Loucy (cell line): ENCODE results near the gene UFC1.

Source experiments
- H2AFZ ChIP-seq: fragments of 200-600 bp; sonication (generic); 2 replicates; pipeline ENCODE4 v1.6.0; 2016; ENCODE audit warnings: antibody characterized with exemption, mild to moderate bottlenecking, low read length, moderate library complexity
- H3F3A ChIP-seq: fragments of 200-600 bp; 2 replicates; pipeline ENCODE4 v1.6.0; 2016; ENCODE audit warnings: antibody characterized with exemption, low read depth, mild to moderate bottlenecking
- H3K27me3 ChIP-seq: fragments of 200-600 bp; sonication (generic); 2 replicates; pipeline ENCODE4 v1.6.1; 2014; ENCODE audit warnings: low read length, mild to moderate bottlenecking; ENCODE audit not compliant: insufficient read depth, poor library complexity, severe bottlenecking
- H3K36me3 ChIP-seq: fragments of 200-600 bp; sonication (generic); 2 replicates; pipeline ENCODE4 v1.6.1; 2016; ENCODE audit warnings: low read length; ENCODE audit not compliant: insufficient read depth
- H3K4me1 ChIP-seq: fragments of 200-600 bp; sonication (generic); 2 replicates; pipeline ENCODE4 v1.5.1; 2014; ENCODE audit warnings: low read length, mild to moderate bottlenecking; ENCODE audit not compliant: insufficient read depth, poor library complexity, severe bottlenecking
- H3K4me2 ChIP-seq: fragments of 200-600 bp; sonication (generic); 2 replicates; pipeline ENCODE4 v1.6.0; 2014; ENCODE audit warnings: antibody characterized with exemption, low read length, low read depth, mild to moderate bottlenecking; ENCODE audit not compliant: poor library complexity, severe bottlenecking
- H3K4me3 ChIP-seq: fragments of 200-600 bp; sonication (generic); 2 replicates; pipeline ENCODE4 v1.5.1; 2014; ENCODE audit warnings: low read length, mild to moderate bottlenecking, mixed read lengths; ENCODE audit not compliant: poor library complexity, severe bottlenecking
- H3K79me2 ChIP-seq: fragments of 200-600 bp; sonication (generic); 2 replicates; pipeline ENCODE4 v1.6.1; 2014; ENCODE audit warnings: low read length; ENCODE audit not compliant: insufficient read depth
- H3K9ac ChIP-seq: fragments of 200-600 bp; sonication (generic); 2 replicates; pipeline ENCODE4 v1.6.0; 2014; ENCODE audit warnings: mild to moderate bottlenecking, low read depth, low read length, moderate library complexity; ENCODE audit not compliant: poor library complexity, severe bottlenecking
- H3K9me2 ChIP-seq: fragments of 200-600 bp; sonication (generic); replicated peaks from 2 replicates; pipeline ENCODE4 v1.6.1; 2016; ENCODE audit warnings: low read depth, low read length, mixed read lengths
- H3K9me3 ChIP-seq: fragments of 200-600 bp; sonication (generic); 2 replicates; pipeline ENCODE4 v1.6.1; 2014; ENCODE audit warnings: mild to moderate bottlenecking, antibody characterized with exemption, low read length, low read depth; ENCODE audit not compliant: insufficient read depth
- H4K20me1 ChIP-seq: fragments of 200-600 bp; sonication (generic); 2 replicates; pipeline ENCODE4 v1.6.0; 2014; ENCODE audit warnings: antibody characterized with exemption, low read length, mild to moderate bottlenecking; ENCODE audit not compliant: insufficient read depth, poor library complexity, severe bottlenecking
- EZH2phosphoT487 ChIP-seq: fragments of 200-600 bp; IDR thresholded peaks from 2 replicates; pipeline ENCODE4 v1.6.1; 2018; ENCODE audit warnings: antibody characterized with exemption, mild to moderate bottlenecking, moderate library complexity, borderline replicate concordance
- TF ChIP-seq, protein P1 (sequence below): fragments of 200-600 bp; sonication (generic); conservative IDR thresholded peaks from 2 replicates; pipeline ENCODE4 v1.5.1; 2014; ENCODE audit warnings: mild to moderate bottlenecking, antibody characterized with exemption, low read length

The UFC1 gene

DNA sequence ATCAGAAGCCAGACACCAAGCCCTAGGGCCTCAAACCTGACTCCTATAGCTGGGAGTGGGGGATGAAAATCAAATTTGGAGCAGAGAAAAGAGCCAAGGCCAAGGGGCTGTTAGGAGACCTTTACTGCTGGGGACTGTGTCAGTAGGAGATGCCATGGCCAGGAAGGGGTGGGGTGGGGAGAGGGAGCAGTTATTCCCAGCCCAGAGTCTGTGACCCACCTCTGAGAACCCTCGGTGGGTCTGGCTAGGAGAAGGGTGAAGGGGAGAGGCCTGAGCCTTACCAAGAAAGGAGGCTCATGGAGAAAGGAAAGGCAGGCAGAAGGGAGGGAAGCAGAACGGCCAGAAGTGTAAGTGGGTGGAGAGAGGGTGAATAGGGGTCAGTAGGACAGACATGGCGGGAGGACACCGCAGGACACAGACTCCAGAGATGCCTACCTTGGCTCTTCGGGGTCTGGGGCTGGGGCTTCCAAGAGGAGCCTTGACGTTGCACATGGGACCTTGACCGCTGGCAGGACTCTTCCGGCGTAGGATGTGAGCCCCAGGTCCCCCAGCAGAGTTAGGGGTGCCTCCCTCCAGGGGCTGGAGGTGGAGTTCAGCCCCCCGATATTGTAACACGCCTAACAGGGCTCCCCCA lies 43.9 kb downstream of the UFC1 start:
- Histone ChIP-seq H3K4me3 (no peak overlapping the region), H4K20me1 (no peaks in the 10 kb centered on the region), H2AFZ (no peak overlapping the region), H3K9ac (no peak overlapping the region), H3K36me3 (no peaks in the 10 kb centered on the region), H3K4me1 (peaks cover 16% of the 10 kb centered on the region), H3K9me3 (no peaks in the 10 kb centered on the region), H3K79me2 (peaks cover 5% of the 10 kb centered on the region), H3K4me2 (no peak overlapping the region), H3F3A (no peaks in the 10 kb centered on the region), H3K27me3 (no peaks in the 10 kb centered on the region), H3K9me2 (no peaks in the 10 kb centered on the region)
- no peak for TF ChIP-seq EZH2phosphoT487
- TF ChIP-seq, protein P1, sequence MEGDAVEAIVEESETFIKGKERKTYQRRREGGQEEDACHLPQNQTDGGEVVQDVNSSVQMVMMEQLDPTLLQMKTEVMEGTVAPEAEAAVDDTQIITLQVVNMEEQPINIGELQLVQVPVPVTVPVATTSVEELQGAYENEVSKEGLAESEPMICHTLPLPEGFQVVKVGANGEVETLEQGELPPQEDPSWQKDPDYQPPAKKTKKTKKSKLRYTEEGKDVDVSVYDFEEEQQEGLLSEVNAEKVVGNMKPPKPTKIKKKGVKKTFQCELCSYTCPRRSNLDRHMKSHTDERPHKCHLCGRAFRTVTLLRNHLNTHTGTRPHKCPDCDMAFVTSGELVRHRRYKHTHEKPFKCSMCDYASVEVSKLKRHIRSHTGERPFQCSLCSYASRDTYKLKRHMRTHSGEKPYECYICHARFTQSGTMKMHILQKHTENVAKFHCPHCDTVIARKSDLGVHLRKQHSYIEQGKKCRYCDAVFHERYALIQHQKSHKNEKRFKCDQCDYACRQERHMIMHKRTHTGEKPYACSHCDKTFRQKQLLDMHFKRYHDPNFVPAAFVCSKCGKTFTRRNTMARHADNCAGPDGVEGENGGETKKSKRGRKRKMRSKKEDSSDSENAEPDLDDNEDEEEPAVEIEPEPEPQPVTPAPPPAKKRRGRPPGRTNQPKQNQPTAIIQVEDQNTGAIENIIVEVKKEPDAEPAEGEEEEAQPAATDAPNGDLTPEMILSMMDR = no peak

DNA sequence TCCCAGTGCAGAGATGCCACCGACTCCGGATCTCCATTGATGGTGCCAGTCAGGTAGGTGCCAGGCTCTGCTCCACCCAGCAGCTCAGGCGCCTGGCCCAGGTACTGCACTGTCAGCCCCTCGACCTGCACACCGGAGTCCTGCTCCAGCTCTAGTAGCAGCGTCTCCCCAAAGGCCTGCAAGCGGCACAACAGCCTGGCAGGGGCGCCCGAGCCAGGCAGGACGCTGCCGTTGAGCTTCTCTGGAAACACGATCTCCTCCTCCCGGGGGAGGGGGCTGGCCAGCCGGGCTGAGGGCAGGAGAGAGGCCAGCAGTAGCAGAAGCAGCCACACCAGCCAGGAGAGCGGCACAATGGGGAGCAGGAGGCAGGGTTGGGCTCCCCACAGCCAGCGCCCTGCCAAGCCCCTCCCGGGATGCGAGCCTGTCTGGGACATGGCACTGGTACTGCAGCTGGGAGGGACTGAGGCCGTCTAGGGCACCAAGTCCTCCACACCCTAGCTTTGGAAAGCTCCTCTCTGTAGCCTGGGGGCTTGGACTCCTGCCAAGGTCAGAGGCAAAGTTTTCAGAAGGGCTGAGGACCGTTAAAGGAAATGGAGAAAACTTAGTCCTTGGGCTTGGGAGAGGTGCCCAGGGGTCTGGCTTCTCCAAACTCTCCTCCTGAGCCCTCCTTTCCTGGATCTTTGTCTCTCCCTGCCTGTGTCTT lies 44.6 kb downstream of the UFC1 start:
- H3K9ac ChIP-seq = no peak overlapping the region
- no peak overlapping the region for H3K4me2 ChIP-seq
- H3F3A ChIP-seq = no peaks in the 10 kb centered on the region
- no peaks in the 10 kb centered on the region for H3K27me3 ChIP-seq
- no peak overlapping the region; the same call in 1 of the 2 replicates for H2AFZ ChIP-seq
- TF ChIP-seq EZH2phosphoT487 = no peak
- TF ChIP-seq, protein P1 = no peak
- peaks cover 19% of the 10 kb centered on the region for H3K4me1 ChIP-seq
- H3K36me3 ChIP-seq = no peaks in the 10 kb centered on the region
- H3K9me3 ChIP-seq = no peaks in the 10 kb centered on the region
- no peaks in the 10 kb centered on the region for H4K20me1 ChIP-seq
- no peak overlapping the region for H3K4me3 ChIP-seq
- H3K79me2 ChIP-seq = peaks cover 11% of the 10 kb centered on the region
- no peaks in the 10 kb centered on the region for H3K9me2 ChIP-seq

DNA sequence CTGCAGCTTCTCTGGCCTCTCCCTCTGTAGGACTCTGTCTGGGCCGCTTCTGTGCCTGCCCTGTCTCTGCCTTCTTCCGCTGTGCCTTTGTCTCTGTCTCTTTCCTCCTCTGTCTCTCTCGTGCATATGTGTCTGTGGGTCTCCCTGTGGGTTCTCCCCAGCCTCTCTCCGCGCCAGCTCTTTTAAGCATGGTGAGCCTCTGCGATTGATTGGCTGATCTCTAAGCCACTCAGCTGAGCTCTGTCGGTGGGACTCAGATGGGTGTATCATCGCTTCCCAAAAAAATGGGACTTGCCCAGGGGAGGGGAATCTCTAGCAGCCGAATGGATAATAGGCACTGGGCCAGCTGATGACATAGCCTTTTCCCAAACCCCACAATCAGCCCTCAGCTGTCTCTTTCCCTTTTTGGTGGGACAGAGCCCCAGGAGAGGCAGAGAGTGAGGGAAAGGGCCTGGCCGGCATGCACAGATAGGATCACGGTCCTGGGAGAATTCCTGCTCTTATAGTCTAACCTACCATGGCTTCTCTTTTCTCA lies 45.2 kb downstream of the UFC1 start, which contains the start of gene ADAMTS4:
TSS of gene ADAMTS4 (minus strand) at position 158 of the 535 bp plus-strand sequence. CDS start 427 bp downstream, outside the sequence.
- no peak for TF ChIP-seq EZH2phosphoT487
- TF ChIP-seq, protein P1 = no peak
- no peaks in the 10 kb centered on the region for H4K20me1 ChIP-seq
- peaks cover 18% of the 10 kb centered on the region for H3K79me2 ChIP-seq
- no peaks in the 10 kb centered on the region for H3K27me3 ChIP-seq
- no peaks in the 10 kb centered on the region for H3K9me2 ChIP-seq
- no peak within 1 kb of the TSS for H3K9ac ChIP-seq
- H3K4me3 ChIP-seq = no peak within 1 kb of the TSS
- H3K9me3 ChIP-seq = no peaks in the 10 kb centered on the region
- H3K36me3 ChIP-seq = no peaks in the 10 kb centered on the region
- no peak within 1 kb of the TSS; the same call in 1 of the 2 replicates for H2AFZ ChIP-seq
- no peak within 1 kb of the TSS for H3K4me2 ChIP-seq
- peaks cover 25% of the 10 kb centered on the region for H3K4me1 ChIP-seq
- no peaks in the 10 kb centered on the region for H3F3A ChIP-seq
